SU-DHL-6 (cell line): ENCODE results near the gene EXOSC3.

ENCODE experiments used
- H2AFZ ChIP-seq: fragments of 200-600 bp; sonication (generic); 2 replicates; pipeline ENCODE4 v1.6.1; 2014; ENCODE audit warnings: low read depth, mild to moderate bottlenecking, moderate library complexity, mixed read lengths, antibody characterized with exemption, low read length; ENCODE audit not compliant: severe bottlenecking
- H3F3A ChIP-seq: fragments of 200-600 bp; shearing (Covaris generic); 2 replicates; pipeline ENCODE4 v1.6.0; 2016; ENCODE audit warnings: antibody characterized with exemption, mild to moderate bottlenecking; ENCODE audit not compliant: insufficient read depth
- H3K27ac ChIP-seq: fragments of 200-600 bp; sonication (generic); 2 replicates; pipeline ENCODE4 v1.5.1; 2016; ENCODE audit warnings: low read depth, mild to moderate bottlenecking, low read length, moderate library complexity, mixed read lengths
- H3K27me3 ChIP-seq: fragments of 200-600 bp; sonication (generic), shearing (Covaris generic); 2 replicates; pipeline ENCODE4 v1.6.0; 2014; ENCODE audit warnings: mild to moderate bottlenecking, low read length
- H3K36me3 ChIP-seq: fragments of 200-600 bp; sonication (generic); 2 replicates; pipeline ENCODE4 v1.6.1; 2014; ENCODE audit warnings: mild to moderate bottlenecking, low read length, mixed read lengths
- H3K4me2 ChIP-seq: fragments of 300-600, 200-600 bp; shearing (Covaris generic), sonication (generic); 2 replicates; pipeline ENCODE4 v1.6.0; 2014; ENCODE audit warnings: low read length, low read depth, mild to moderate bottlenecking; ENCODE audit not compliant: poor library complexity, severe bottlenecking
- H3K4me3 ChIP-seq: fragments of 200-600 bp; sonication (generic); 2 replicates; pipeline ENCODE4 v1.5.1; 2014; ENCODE audit warnings: antibody characterized with exemption, low read length, mild to moderate bottlenecking, mixed read lengths; ENCODE audit not compliant: insufficient read depth, poor library complexity, severe bottlenecking
- H3K79me2 ChIP-seq: fragments of 200-600 bp; sonication (generic); 2 replicates; pipeline ENCODE4 v1.6.1; 2014; ENCODE audit warnings: mild to moderate bottlenecking, low read length, moderate library complexity; ENCODE audit not compliant: insufficient read depth
- H3K9ac ChIP-seq: fragments of 200-600 bp; sonication (generic); 2 replicates; pipeline ENCODE4 v1.7.0; 2014; ENCODE audit warnings: mild to moderate bottlenecking, low read length
- H3K9me2 ChIP-seq: fragments of 200-600 bp; sonication (generic); replicated peaks from 2 replicates; pipeline ENCODE4 v1.6.1; 2014; ENCODE audit warnings: low read length; ENCODE audit not compliant: insufficient read depth
- H3K9me3 ChIP-seq: fragments of 200-600 bp; sonication (generic); 2 replicates; pipeline ENCODE4 v1.6.1; 2014; ENCODE audit warnings: low read length, mixed read lengths; ENCODE audit not compliant: insufficient read depth
- H4K20me1 ChIP-seq: fragments of 200-600 bp; sonication (generic); 2 replicates; pipeline ENCODE4 v1.6.1; 2014; ENCODE audit warnings: low read depth, mild to moderate bottlenecking, antibody characterized with exemption, low read length, moderate library complexity, mixed read lengths
- EZH2phosphoT487 ChIP-seq: fragments of 200-600 bp; sonication (generic), shearing (Covaris generic); conservative IDR thresholded peaks from 2 replicates; pipeline ENCODE4 v1.6.1; 2018; ENCODE audit warnings: mild to moderate bottlenecking, antibody characterized with exemption, low read length, moderate library complexity, mixed read lengths
- TF ChIP-seq, protein P1 (sequence below): fragments of 200-600 bp; sonication (generic); IDR thresholded peaks from one replicate; pipeline ENCODE4 v1.5.1; 2017; ENCODE audit warnings: antibody characterized with exemption, mild to moderate bottlenecking, low read length, moderate library complexity; ENCODE audit not compliant: insufficient read depth, poor library complexity, severe bottlenecking

Gene EXOSC3

DNA sequence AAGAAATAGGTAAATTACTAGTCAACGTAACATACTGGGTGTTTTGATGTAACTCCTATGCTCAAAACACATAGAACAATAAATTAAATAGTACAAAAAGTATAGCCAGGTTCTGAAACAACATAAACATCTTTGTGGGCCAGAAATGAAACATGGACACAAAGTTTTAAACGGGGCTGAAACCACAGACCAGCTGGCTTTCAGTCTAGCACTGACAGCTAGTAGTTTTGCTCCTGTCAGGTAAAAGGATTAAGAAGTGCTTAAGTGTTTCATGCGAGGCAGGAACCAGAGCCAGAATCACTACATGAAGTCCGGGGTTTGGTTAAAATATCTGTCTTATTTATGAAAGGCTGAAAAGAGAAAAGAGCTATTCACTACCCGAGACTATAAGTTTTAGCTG, 35.3 kb upstream of the EXOSC3 start:
- Histone ChIP-seq H3K9ac (no peak overlapping the region), H3K9me3 (no peaks in the 10 kb centered on the region), H3F3A (no peaks in the 10 kb centered on the region; the same call in 1 of the 2 replicates), H3K9me2 (no peaks in the 10 kb centered on the region), H3K4me3 (no peak overlapping the region), H2AFZ (no peak overlapping the region), H3K4me2 (no peak overlapping the region), H3K36me3 (peaks cover 40% of the 10 kb centered on the region), H4K20me1 (peaks cover 7% of the 10 kb centered on the region; the same call in 1 of the 2 replicates), H3K27ac (no peak overlapping the region), H3K79me2 (0 out of 2 replicates have a peak, but pooled peaks cover 3% of the 10 kb centered on the region), H3K27me3 (no peaks in the 10 kb centered on the region)
- TF ChIP-seq, protein P1, sequence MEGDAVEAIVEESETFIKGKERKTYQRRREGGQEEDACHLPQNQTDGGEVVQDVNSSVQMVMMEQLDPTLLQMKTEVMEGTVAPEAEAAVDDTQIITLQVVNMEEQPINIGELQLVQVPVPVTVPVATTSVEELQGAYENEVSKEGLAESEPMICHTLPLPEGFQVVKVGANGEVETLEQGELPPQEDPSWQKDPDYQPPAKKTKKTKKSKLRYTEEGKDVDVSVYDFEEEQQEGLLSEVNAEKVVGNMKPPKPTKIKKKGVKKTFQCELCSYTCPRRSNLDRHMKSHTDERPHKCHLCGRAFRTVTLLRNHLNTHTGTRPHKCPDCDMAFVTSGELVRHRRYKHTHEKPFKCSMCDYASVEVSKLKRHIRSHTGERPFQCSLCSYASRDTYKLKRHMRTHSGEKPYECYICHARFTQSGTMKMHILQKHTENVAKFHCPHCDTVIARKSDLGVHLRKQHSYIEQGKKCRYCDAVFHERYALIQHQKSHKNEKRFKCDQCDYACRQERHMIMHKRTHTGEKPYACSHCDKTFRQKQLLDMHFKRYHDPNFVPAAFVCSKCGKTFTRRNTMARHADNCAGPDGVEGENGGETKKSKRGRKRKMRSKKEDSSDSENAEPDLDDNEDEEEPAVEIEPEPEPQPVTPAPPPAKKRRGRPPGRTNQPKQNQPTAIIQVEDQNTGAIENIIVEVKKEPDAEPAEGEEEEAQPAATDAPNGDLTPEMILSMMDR: no peak
- TF ChIP-seq EZH2phosphoT487: no peak

GRCh38 chr9:37818849-37819248, 34.0 kb upstream of the EXOSC3 start:
- Histone ChIP-seq H3K9me3 (no peaks in the 10 kb centered on the region), H3K36me3 (peaks cover 29% of the 10 kb centered on the region), H3K27me3 (no peaks in the 10 kb centered on the region), H4K20me1 (peaks cover 10% of the 10 kb centered on the region; the same call in 1 of the 2 replicates), H2AFZ (no peak overlapping the region), H3K9me2 (no peaks in the 10 kb centered on the region), H3K9ac (no peak overlapping the region), H3K4me3 (no peak overlapping the region), H3K27ac (no peak overlapping the region), H3K4me2 (no peak overlapping the region), H3K79me2 (0 out of 2 replicates have a peak, but pooled peaks cover 8% of the 10 kb centered on the region), H3F3A (peaks cover 3% of the 10 kb centered on the region; the same call in 1 of the 2 replicates)
- TF ChIP-seq, protein P1: no peak
- TF ChIP-seq EZH2phosphoT487: no peak

DNA sequence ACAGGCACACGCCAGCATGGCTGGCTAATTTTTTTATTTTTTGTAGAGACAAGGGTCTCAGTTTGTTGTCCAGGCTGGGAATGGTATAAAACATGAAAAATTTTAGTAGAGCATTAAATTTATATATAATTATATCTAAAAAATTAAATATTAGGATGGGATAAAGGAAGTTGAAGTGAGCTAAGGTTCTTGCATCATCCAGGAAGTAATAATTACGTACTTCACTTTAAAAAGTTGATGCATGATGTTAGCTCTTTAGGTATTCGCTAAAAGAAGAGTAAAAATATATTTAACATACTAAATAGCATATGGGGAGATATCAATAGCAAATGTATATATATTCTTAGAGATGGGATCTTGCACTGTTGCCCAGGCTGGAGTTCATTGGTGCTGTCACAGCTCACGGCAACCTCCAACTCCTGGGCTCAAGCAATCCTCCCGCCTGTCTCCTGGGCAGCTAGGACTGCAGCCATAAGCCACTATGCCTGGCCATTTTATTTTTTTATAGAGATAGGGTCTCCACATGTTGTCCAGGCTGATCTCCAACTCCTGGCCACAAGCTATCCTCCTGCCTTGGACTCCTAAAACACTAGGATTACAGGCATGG, 28.0 kb upstream of the EXOSC3 start:
- H3K9ac ChIP-seq: no peak overlapping the region
- peaks cover 29% of the 10 kb centered on the region for H3K79me2 ChIP-seq
- H3K4me3 ChIP-seq: no peak overlapping the region
- no peaks in the 10 kb centered on the region for H3K27me3 ChIP-seq
- TF ChIP-seq, protein P1: no peak
- TF ChIP-seq EZH2phosphoT487: no peak
- H2AFZ ChIP-seq: no peak overlapping the region
- no peaks in the 10 kb centered on the region for H3K9me3 ChIP-seq
- H3F3A ChIP-seq: peaks cover 7% of the 10 kb centered on the region; the same call in 1 of the 2 replicates
- H3K36me3 ChIP-seq: no peaks in the 10 kb centered on the region; the same call in 1 of the 2 replicates
- H3K27ac ChIP-seq: no peak overlapping the region
- no peak overlapping the region for H3K4me2 ChIP-seq
- H3K9me2 ChIP-seq: no peaks in the 10 kb centered on the region
- 0 out of 2 replicates have a peak, but pooled peaks cover 3% of the 10 kb centered on the region for H4K20me1 ChIP-seq
